Tibial nerve (tissue), 3 donors: ENCODE measurements around the gene CAMK2D.

Source experiments
- EP300 ChIP-seq, 2 donors: sonication (generic); formaldehyde crosslinking; IDR thresholded peaks; one replicate each; pipeline ENCODE4 v1.6.1; 2017; ENCODE audit warnings: antibody characterized with exemption in 2 of 2, mild to moderate bottlenecking in 1 of 2
- POLR2A ChIP-seq, 2 donors: fragments of 450-650 bp; IDR thresholded peaks; one replicate each; pipeline ENCODE4 v1.6.1; 2017; ENCODE audit warnings: antibody characterized with exemption in 2 of 2, mild to moderate bottlenecking in 2 of 2, moderate library complexity in 2 of 2

DNA sequence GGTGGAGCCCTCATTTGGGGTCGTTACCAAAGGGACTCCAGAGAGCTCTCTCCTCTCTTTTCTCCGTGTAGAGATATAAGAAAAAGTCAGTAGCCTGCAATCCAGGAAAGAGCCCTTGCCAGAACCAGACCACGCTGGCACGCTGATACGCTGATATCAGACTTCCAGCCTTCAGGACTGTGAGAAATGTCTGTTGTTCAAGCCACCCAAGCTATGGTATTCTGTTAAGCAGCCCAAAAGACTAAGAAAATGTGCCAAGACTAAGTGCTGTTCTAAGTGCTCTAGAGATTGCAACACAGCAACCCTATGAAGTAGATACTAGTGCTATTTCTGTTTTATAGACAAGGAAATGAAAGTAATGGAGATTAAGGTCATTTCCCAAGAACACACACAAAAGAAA lies 205.7 kb downstream of the CAMK2D start:
- no peak for TF ChIP-seq POLR2A (IDR thresholded peaks at IDR 0.05)
- peak in 1 of 2 donors; percentile 7 for TF ChIP-seq EP300 (IDR thresholded peaks at IDR 0.05)
